Activated CD4-positive, alpha-beta T cell treated with anti-CD3 and anti-CD28 coated beads, Interleukin-2, amount 10 ng/mL, durations not matched to agents 7 days and 5 days (primary cell): ENCODE measurements around the gene EXOG. TPM values are rescaled to one million over a fixed set of nuclear protein-coding genes. Genes with fewer than 3 reads are reported as not detected.

Experiments
- CTCF ChIA-PET: fragments of 350-600 bp; sonication (Branson Sonifier 250); formaldehyde crosslinking; loops from one replicate; lab custom pipeline; 2021; ENCODE audit warnings: antibody characterized with exemption; lab: Charles Lee
- POLR2A ChIA-PET: fragments of 350-600 bp; sonication (Branson Sonifier 250); formaldehyde crosslinking; loops from one replicate; lab custom pipeline; 2021; ENCODE audit warnings: antibody characterized with exemption; lab: Charles Lee
- DNase-seq: peaks from one replicate; pipeline ENCODE4 v3.0.0-alpha.2; 2020
- H3K27ac Mint-ChIP-seq: one replicate; pipeline ENCODE4 v1.8.0; 2021; ENCODE audit warnings: mild to moderate bottlenecking, moderate library complexity, mixed read lengths
- H3K27me3 Mint-ChIP-seq: one replicate; pipeline ENCODE4 v1.8.0; 2021; ENCODE audit warnings: mixed read lengths
- H3K36me3 Mint-ChIP-seq: one replicate; pipeline ENCODE4 v1.8.0; 2021; ENCODE audit warnings: low read depth, mixed read lengths
- H3K4me1 Mint-ChIP-seq: one replicate; pipeline ENCODE4 v1.8.0; 2021; ENCODE audit warnings: mixed read lengths
- H3K4me3 Mint-ChIP-seq: one replicate; pipeline ENCODE4 v1.8.0; 2021; ENCODE audit warnings: mild to moderate bottlenecking, moderate library complexity, mixed read lengths
- H3K9me3 Mint-ChIP-seq: one replicate; pipeline ENCODE4 v1.8.0; 2021; ENCODE audit warnings: mixed read lengths
- total RNA-seq, 2 experiments: library from RNA; stranded (reverse); gene quantifications; one replicate each; pipeline ENCODE4 v1.2.3, GENCODE V29; 2021

The EXOG gene
- total RNA-seq, 2 experiments from 2014 or later: 25.5 to 28.1 TPM

- peaks cover 37% of the 10 kb centered on the region for H3K36me3 Mint-ChIP-seq
- POLR2A ChIA-PET: no interaction called here
Measured at GRCh38 chr3:38519651-38520050, 23.5 kb downstream of the EXOG start.

GRCh38 chr3:38521391-38521987, 25.3 kb downstream of the EXOG start:
- H3K36me3 Mint-ChIP-seq: peaks cover 45% of the 10 kb centered on the region
- CTCF ChIA-PET: interaction anchor here (0.5 to 2.9 kb wide), 18 partner anchors 8 to 478 kb away, joined by 3 to 10 read pairs (median 4); partner anchors contain the start of gene EXOG
- H3K4me1 Mint-ChIP-seq: peaks cover 35% of the 10 kb centered on the region
- H3K9me3 Mint-ChIP-seq: no peaks in the 10 kb centered on the region
- no peaks in the 10 kb centered on the region for H3K27me3 Mint-ChIP-seq
- no peak overlapping the region for H3K27ac Mint-ChIP-seq
- POLR2A ChIA-PET: no interaction called here
- peak; percentile 72 for DNase-seq
- no peak overlapping the region for H3K4me3 Mint-ChIP-seq

More at GRCh38 chr3:38519651-38520050, 23.5 kb downstream of the EXOG start:
- H3K9me3 Mint-ChIP-seq: no peaks in the 10 kb centered on the region
- H3K4me3 Mint-ChIP-seq: peak overlapping the region; percentile 52
- peak overlapping the region; percentile 85 for H3K27ac Mint-ChIP-seq
- peak; percentile 68 for DNase-seq
- no peaks in the 10 kb centered on the region for H3K27me3 Mint-ChIP-seq
- CTCF ChIA-PET: interaction anchor here (0.9 to 2.9 kb wide), 6 partner anchors 12 to 173 kb away, joined by 3 to 10 read pairs (median 3); partner anchors contain the start of genes EXOG and XYLB
- H3K4me1 Mint-ChIP-seq: peaks cover 35% of the 10 kb centered on the region

GRCh38 chr3:38522002-38522401, 25.9 kb downstream of the EXOG start:
- CTCF ChIA-PET: interaction anchor here (0.5 to 1.8 kb wide), 13 partner anchors 26 to 478 kb away, joined by 3 to 6 read pairs (median 4); partner anchors contain the start of gene EXOG
- Mint-ChIP-seq H3K4me1 (peaks cover 35% of the 10 kb centered on the region), H3K36me3 (peaks cover 42% of the 10 kb centered on the region), H3K9me3 (no peaks in the 10 kb centered on the region), H3K27ac (no peak overlapping the region), H3K27me3 (no peaks in the 10 kb centered on the region), H3K4me3 (no peak overlapping the region)
- POLR2A ChIA-PET: no interaction called here
- DNase-seq: no peak

GRCh38 chr3:38524141-38524739, 28.1 kb downstream of the EXOG start:
- Mint-ChIP-seq H3K9me3 (no peaks in the 10 kb centered on the region), H3K4me1 (peaks cover 23% of the 10 kb centered on the region), H3K36me3 (peaks cover 35% of the 10 kb centered on the region), H3K27ac (no peak overlapping the region), H3K27me3 (no peaks in the 10 kb centered on the region), H3K4me3 (no peak overlapping the region)
- CTCF ChIA-PET: interaction anchor here (1.3 kb wide), 1 partner anchor 131 kb away, joined by 3 read pairs; no protein-coding TSS in a partner anchor
- POLR2A ChIA-PET: no interaction called here
- DNase-seq: no peak

GRCh38 chr3:38526792-38527191, 30.7 kb downstream of the EXOG start:
- Mint-ChIP-seq H3K4me3 (no peak overlapping the region), H3K9me3 (no peaks in the 10 kb centered on the region), H3K4me1 (no peaks in the 10 kb centered on the region), H3K27me3 (no peaks in the 10 kb centered on the region), H3K27ac (no peak overlapping the region), H3K36me3 (peaks cover 29% of the 10 kb centered on the region)
- POLR2A ChIA-PET: no interaction called here
- CTCF ChIA-PET: interaction anchor here (0.6 kb wide), 1 partner anchor 402 kb away, joined by 3 read pairs; no protein-coding TSS in a partner anchor
- no peak for DNase-seq

- Mint-ChIP-seq H3K27me3 (no peaks in the 10 kb centered on the region), H3K9me3 (no peaks in the 10 kb centered on the region), H3K4me3 (no peak overlapping the region), H3K27ac (no peak overlapping the region), H3K36me3 (peaks cover 26% of the 10 kb centered on the region), H3K4me1 (no peaks in the 10 kb centered on the region)
- CTCF ChIA-PET: interaction anchor here (0.7 to 2.8 kb wide), 2 partner anchors 8 to 194 kb away, joined by 3 to 7 read pairs; no protein-coding TSS in a partner anchor
- POLR2A ChIA-PET: no interaction called here
- no peak for DNase-seq
Measured at GRCh38 chr3:38528457-38528856, 32.3 kb downstream of the EXOG start.

- ChIA-PET CTCF (no interaction called here), POLR2A (no interaction called here)
- Mint-ChIP-seq H3K27me3 (no peaks in the 10 kb centered on the region), H3K4me3 (no peak overlapping the region), H3K4me1 (no peaks in the 10 kb centered on the region), H3K9me3 (no peaks in the 10 kb centered on the region), H3K36me3 (peaks cover 12% of the 10 kb centered on the region), H3K27ac (no peak overlapping the region)
- DNase-seq: no peak
Measured at GRCh38 chr3:38532529-38532928, 36.4 kb downstream of the EXOG start.

- ChIA-PET CTCF (no interaction called here), POLR2A (no interaction called here)
- Mint-ChIP-seq H3K4me1 (no peaks in the 10 kb centered on the region), H3K4me3 (no peak overlapping the region), H3K9me3 (no peaks in the 10 kb centered on the region), H3K27ac (no peak overlapping the region), H3K27me3 (no peaks in the 10 kb centered on the region), H3K36me3 (peaks cover 7% of the 10 kb centered on the region)
- no peak for DNase-seq
Measured at GRCh38 chr3:38533285-38533976, 37.3 kb downstream of the EXOG start.

- no peaks in the 10 kb centered on the region for H3K4me1 Mint-ChIP-seq
- no peak for DNase-seq
- no peaks in the 10 kb centered on the region for H3K9me3 Mint-ChIP-seq
- peaks cover 7% of the 10 kb centered on the region for H3K36me3 Mint-ChIP-seq
- H3K4me3 Mint-ChIP-seq: no peak overlapping the region
- no peak overlapping the region for H3K27ac Mint-ChIP-seq
- H3K27me3 Mint-ChIP-seq: no peaks in the 10 kb centered on the region
- ChIA-PET POLR2A (no interaction called here), CTCF (interaction anchor here (0.6 kb wide), 1 partner anchor 286 kb away, joined by 3 read pairs; no protein-coding TSS in a partner anchor)
Measured at GRCh38 chr3:38534180-38534579, 38.0 kb downstream of the EXOG start.

GRCh38 chr3:38534604-38535003, 38.5 kb downstream of the EXOG start:
- no peaks in the 10 kb centered on the region for H3K9me3 Mint-ChIP-seq
- CTCF ChIA-PET: interaction anchor here (0.6 kb wide), 1 partner anchor 286 kb away, joined by 3 read pairs; no protein-coding TSS in a partner anchor
- no peaks in the 10 kb centered on the region for H3K4me1 Mint-ChIP-seq
- POLR2A ChIA-PET: no interaction called here
- H3K27me3 Mint-ChIP-seq: no peaks in the 10 kb centered on the region
- H3K4me3 Mint-ChIP-seq: no peak overlapping the region
- H3K36me3 Mint-ChIP-seq: peaks cover 7% of the 10 kb centered on the region
- H3K27ac Mint-ChIP-seq: no peak overlapping the region
- DNase-seq: no peak

GRCh38 chr3:38536671-38537070, 40.5 kb downstream of the EXOG start:
- no peak overlapping the region for H3K4me3 Mint-ChIP-seq

GRCh38 chr3:38538773-38539353, 42.7 kb downstream of the EXOG start:
- Mint-ChIP-seq H3K4me3 (no peak overlapping the region), H3K27ac (no peak overlapping the region), H3K36me3 (peaks cover 6% of the 10 kb centered on the region), H3K9me3 (no peaks in the 10 kb centered on the region), H3K27me3 (no peaks in the 10 kb centered on the region), H3K4me1 (no peaks in the 10 kb centered on the region)
- POLR2A ChIA-PET: no interaction called here
- CTCF ChIA-PET: interaction anchor here (1.1 kb wide), 1 partner anchor 18 kb away, joined by 3 read pairs; no protein-coding TSS in a partner anchor
- no peak for DNase-seq

More at GRCh38 chr3:38536671-38537070, 40.5 kb downstream of the EXOG start:
- ChIA-PET CTCF (no interaction called here), POLR2A (no interaction called here)
- DNase-seq: no peak
- peaks cover 7% of the 10 kb centered on the region for H3K36me3 Mint-ChIP-seq
- no peak overlapping the region for H3K27ac Mint-ChIP-seq
- no peaks in the 10 kb centered on the region for H3K9me3 Mint-ChIP-seq
- no peaks in the 10 kb centered on the region for H3K4me1 Mint-ChIP-seq
- no peaks in the 10 kb centered on the region for H3K27me3 Mint-ChIP-seq
